Karpas-422 (cell line): ENCODE data around the gene ZNF579. TPM values are rescaled to one million over a fixed set of nuclear protein-coding genes. Genes with fewer than 3 reads are reported as not detected.

Experiments used
- total RNA-seq: library from RNA; depleted of rRNA; stranded (reverse); fragments of >200 nt; shearing (Covaris generic); gene quantifications from 2 replicates; pipeline ENCODE4 v1.2.3, GENCODE V29; 2014; ENCODE audit warnings: low replicate concordance; rRNA removed

The ZNF579 gene
- total RNA-seq, 1 experiment from 2014 or later = 5.0 TPM

Other genes starting within 250 kb of the ZNF579 start
- 10.3 and 46.1 TPM in 2 replicates for gene KMT5C, start 241.0 kb downstream of the ZNF579 start, total RNA-seq
- not detected in 2 replicates for gene COX6B2, start 226.1 kb downstream of the ZNF579 start, total RNA-seq
- gene GARIN5B, start 217.6 kb downstream of the ZNF579 start, total RNA-seq = not detected in 2 replicates
- 0.40 and 0.41 TPM in 2 replicates for gene IL11, start 210.4 kb downstream of the ZNF579 start, total RNA-seq
- not detected in 2 replicates for gene TMEM190, start 204.0 kb downstream of the ZNF579 start, total RNA-seq
- gene TMEM238, start 196.6 kb downstream of the ZNF579 start, total RNA-seq = 0.89 and 8.0 TPM in 2 replicates
- gene RPL28, start 194.9 kb downstream of the ZNF579 start, total RNA-seq = 959 and 1,311 TPM in 2 replicates
- gene UBE2S, start 173.1 kb downstream of the ZNF579 start, total RNA-seq = 291 and 1,094 TPM in 2 replicates
- not detected in 2 replicates for gene SHISA7, start 137.5 kb downstream of the ZNF579 start, total RNA-seq
- gene ISOC2, start 119.2 kb downstream of the ZNF579 start, total RNA-seq = 102 and 151 TPM in 2 replicates
- not detected in 2 replicates for gene C19orf85, start 116.1 kb downstream of the ZNF579 start, total RNA-seq
- gene ZNF628, start 104.2 kb downstream of the ZNF579 start, total RNA-seq = 1.1 and 6.2 TPM in 2 replicates
- gene NAT14, start 95.7 kb downstream of the ZNF579 start, total RNA-seq = 29.7 and 57.2 TPM in 2 replicates
- gene SSC5D, start 92.4 kb downstream of the ZNF579 start, total RNA-seq = 1.0 TPM in 1 of 2 replicates, not detected in the other
- gene SBK2, start 43.7 kb downstream of the ZNF579 start, total RNA-seq = not detected in 2 replicates
- not detected in 2 replicates for gene SBK3, start 35.3 kb downstream of the ZNF579 start, total RNA-seq
- 6.4 and 12.2 TPM in 2 replicates for gene FIZ1, start 18.7 kb upstream of the ZNF579 start, total RNA-seq
- 8.4 and 20.3 TPM in 2 replicates for gene ZNF524, start 19.4 kb upstream of the ZNF579 start, total RNA-seq
- 3.6 and 8.6 TPM in 2 replicates for gene ZNF865, start 24.8 kb upstream of the ZNF579 start, total RNA-seq
- 2.8 and 3.5 TPM in 2 replicates for gene ZNF784, start 43.7 kb upstream of the ZNF579 start, total RNA-seq
- gene ZNF580, start 60.2 kb upstream of the ZNF579 start, total RNA-seq = 44.3 and 47.5 TPM in 2 replicates
- 119 and 128 TPM in 2 replicates for gene ZNF581, start 62.8 kb upstream of the ZNF579 start, total RNA-seq
- 26.2 and 54.8 TPM in 2 replicates for gene CCDC106, start 67.4 kb upstream of the ZNF579 start, total RNA-seq
- gene U2AF2, start 74.2 kb upstream of the ZNF579 start, total RNA-seq = 107 and 272 TPM in 2 replicates
- 21.2 and 52.5 TPM in 2 replicates for gene EPN1, start 94.4 kb upstream of the ZNF579 start, total RNA-seq
- not detected in 2 replicates for gene NLRP9, start 157.6 kb upstream of the ZNF579 start, total RNA-seq
- gene RFPL4A, start 178.2 kb upstream of the ZNF579 start, total RNA-seq = 0.22 TPM in 1 of 2 replicates, not detected in the other
- not detected in 2 replicates for gene RFPL4AL1, start 188.3 kb upstream of the ZNF579 start, total RNA-seq